GM19025 (cell line): Measurements from ENCODE around the gene LARP4B.
"Not testable (repeated sequence)": the region's sequence is repeated elsewhere in the genome, so short reads cannot be mapped to it uniquely, and the experiment has no call there.

Experiments used
- ATAC-seq: cut with Tn5 transposase; IDR thresholded peaks from one replicate; pipeline ENCODE4 v1.9.1; 2021; ENCODE audit warnings: mild to moderate bottlenecking, low read depth, moderate library complexity; ENCODE audit not compliant: unreplicated experiment

Gene LARP4B

GRCh38 chr10:775245-776075, 156.0 kb downstream of the LARP4B start:
- no peak for ATAC-seq

- ATAC-seq = no peak
These were observed 156.8 kb downstream of the LARP4B start for GRCh38 chr10:774661-775244.

DNA sequence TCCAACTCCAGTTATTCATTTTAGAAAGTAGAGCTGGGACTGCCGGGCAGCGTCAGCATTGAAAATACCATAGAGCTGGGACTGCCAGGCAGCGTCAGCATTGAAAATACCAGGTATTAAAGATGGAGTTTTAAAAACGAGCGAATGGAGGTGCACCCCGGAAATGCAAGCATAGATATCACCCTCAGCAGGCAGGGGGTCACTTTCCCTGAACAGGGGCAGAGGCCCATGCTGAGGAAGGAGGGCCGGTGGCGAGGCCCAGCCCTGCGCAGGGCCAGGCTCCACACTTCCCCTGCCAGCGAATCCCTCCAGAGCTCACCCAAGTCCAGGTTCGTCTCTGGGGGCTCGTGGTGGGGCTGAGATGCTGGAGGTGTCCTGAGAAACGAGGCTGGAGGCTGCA, 157.3 kb downstream of the LARP4B start:
- no peak for ATAC-seq

DNA sequence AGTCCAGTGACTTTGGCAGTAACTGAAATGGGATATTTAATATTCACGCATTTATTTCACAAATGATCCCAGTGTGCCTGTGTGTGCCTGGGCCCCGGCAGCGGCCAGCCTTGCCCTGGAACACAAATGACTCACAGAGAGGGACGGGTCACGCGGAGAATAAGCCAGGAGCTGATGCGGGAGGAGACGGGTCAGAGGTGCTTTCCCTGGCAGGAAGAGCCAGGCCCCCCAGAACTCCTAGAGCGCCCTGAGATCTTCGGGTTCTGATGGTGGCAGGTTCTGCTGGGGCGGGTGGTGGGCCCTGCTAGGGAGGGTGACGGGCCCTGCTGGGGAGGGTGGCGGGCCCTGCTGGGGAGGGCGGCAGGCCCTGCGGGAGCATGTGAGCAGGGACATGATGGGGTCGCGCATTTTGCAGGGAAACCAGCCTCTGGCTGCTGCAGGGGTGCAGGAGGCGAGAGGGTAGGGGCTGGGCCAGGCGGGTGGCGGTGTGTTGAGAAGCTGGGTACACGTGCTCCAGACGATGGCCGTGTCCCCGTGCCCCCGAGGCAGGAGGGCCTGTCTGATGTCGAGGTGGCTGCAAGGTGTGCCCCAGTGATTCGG, 157.8 kb downstream of the LARP4B start:
- ATAC-seq = no peak

DNA sequence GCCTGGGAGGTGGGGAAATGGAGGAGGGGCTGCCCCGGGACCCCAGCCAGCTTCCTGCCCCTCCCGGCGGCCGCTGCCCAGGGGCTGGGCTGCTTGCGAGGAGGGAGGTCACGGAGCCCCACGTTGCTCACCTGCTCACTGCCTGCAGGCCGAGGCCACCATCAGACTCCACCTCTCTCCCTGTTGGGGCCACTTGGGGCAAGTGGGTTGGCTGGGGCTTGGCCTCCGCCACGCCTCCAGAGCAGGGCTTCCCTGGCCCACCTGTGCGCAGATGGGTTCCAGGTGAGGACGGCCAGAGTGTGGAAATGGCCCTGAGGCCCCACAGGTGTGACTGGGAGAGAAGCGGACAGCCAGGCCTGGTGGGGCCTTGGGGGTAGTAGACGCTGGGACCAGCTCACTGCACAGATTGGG, 159.3 kb downstream of the LARP4B start:
- no peak for ATAC-seq

- ATAC-seq = no peak
These were observed 159.9 kb downstream of the LARP4B start for GRCh38 chr10:771647-772046.

DNA sequence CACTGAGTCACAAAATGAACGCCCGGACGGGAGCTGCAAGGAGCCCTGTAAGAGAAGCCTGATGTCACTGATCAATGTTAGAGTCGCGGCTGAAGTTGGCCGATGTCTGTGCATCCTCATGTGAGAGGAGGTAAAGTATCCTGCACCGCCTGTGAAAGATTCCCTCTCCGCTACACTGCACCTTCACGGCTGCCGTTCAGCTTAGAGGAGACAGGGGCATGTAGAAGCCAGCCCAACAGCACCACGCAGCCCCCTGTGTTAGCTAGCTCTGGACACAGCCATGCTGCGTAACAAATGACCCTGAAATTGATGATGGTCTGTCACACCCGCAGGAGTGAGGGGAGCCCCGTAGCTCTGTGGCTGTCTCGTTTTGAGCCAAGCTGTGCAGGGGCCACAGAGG, 160.5 kb downstream of the LARP4B start:
- ATAC-seq = no peak

- ATAC-seq = not testable (repeated sequence)
These were observed 161.3 kb downstream of the LARP4B start for GRCh38 chr10:770048-770712.

GRCh38 chr10:767794-768193, 163.7 kb downstream of the LARP4B start:
- ATAC-seq = no peak

GRCh38 chr10:767211-767610, 164.3 kb downstream of the LARP4B start:
- ATAC-seq = no peak

DNA sequence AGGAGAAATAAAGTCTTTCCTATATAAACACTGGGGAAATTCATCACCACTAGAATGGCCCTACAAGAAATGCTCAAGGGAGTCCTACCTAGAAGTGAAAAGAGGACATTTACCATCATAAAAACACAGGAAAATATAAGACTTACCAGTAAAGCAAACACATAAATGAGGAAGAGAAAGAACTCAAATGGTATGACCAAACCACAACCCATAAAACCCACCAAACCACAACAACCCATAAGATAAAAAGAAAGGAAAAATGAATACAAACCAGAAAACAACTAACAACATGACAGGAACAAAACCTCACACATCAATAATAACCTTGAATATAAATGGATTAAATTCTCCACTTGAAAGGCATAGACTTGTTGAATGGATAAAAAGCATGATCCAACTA, 170.1 kb downstream of the LARP4B start:
- ATAC-seq = no peak

DNA sequence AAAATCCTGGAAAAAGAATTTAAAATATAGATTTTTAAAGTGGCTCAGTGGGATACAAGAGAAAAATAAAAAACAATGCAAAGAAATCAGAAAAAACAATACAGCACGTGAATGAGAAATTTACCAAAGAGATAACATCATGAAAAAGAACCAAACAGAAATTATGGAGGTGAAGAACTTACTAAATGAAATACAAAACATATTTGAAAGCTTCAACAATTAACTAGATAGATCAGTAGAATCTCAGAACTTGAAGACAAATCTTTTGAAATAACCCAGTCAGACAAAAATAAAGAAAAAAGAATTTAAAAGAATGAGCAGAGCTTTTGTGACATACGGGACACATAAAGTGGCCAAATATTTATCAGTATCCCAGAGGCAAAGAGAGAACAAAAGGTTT, 170.9 kb downstream of the LARP4B start:
- no peak for ATAC-seq

- ATAC-seq = no peak
These were observed 171.5 kb downstream of the LARP4B start for GRCh38 chr10:759898-760477.
